Measurements from ENCODE around the gene ME3. TPM values are rescaled to one million over a fixed set of nuclear protein-coding genes. Genes with fewer than 3 reads are reported as not detected.
"Not testable (repeated sequence)": the region's sequence is repeated elsewhere in the genome, so short reads cannot be mapped to it uniquely, and the experiment has no call there.

Gene ME3
- total RNA-seq, 1 donor from 2014 or later: 110 TPM

DNA sequence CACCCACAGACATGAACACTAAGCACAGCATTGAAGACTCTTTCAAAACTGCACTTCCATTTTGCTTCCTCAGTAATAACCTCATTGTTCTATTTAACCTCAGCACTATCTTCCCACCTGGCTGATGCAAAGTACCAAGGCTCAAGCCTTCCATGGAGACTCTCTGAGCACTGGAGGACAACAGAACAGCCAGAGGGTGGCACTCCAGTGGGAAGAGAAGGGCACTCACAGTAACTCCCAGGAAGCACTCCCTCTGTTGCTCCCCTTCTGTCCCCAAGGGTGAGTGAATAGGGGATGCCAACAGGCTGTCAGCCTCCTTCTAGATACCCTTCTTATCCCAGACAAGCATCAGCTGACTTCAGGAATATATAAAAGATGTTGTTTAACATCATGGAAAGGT, 3.5 kb downstream of the ME3 start:
- no peak for DNase-seq (ENCODE audit: low spot score in 2 of 2)

DNA sequence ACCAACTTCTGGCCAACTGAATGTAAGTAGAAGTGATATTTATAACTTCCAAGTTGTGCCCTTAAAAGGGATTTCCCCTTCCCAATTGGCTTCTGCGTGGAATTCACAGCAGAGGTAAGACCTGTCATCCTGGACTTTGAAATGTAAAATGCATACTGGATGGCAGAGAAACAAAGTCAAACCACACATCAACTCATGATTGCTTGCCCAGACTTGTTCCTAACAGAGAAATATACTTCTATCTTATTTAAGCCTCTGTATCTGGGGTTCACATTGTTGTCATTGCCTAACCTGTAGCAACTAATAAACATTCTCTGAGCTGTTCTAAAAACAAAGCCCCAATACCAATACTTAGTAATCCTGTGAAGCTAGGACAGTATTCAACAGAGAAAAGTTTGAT, 6.2 kb downstream of the ME3 start:
- no peak for DNase-seq (ENCODE audit: low spot score in 2 of 2)

More for the DNA sequence above, 3.5 kb downstream of the ME3 start:
- no peak for FAIRE-seq

GRCh38 chr11:86664930-86665329, 7.5 kb downstream of the ME3 start:
- DNase-seq (ENCODE audit: low spot score in 2 of 2) (no peak), FAIRE-seq (no peak)

More for the DNA sequence above, 6.2 kb downstream of the ME3 start:
- no peak for FAIRE-seq

DNA sequence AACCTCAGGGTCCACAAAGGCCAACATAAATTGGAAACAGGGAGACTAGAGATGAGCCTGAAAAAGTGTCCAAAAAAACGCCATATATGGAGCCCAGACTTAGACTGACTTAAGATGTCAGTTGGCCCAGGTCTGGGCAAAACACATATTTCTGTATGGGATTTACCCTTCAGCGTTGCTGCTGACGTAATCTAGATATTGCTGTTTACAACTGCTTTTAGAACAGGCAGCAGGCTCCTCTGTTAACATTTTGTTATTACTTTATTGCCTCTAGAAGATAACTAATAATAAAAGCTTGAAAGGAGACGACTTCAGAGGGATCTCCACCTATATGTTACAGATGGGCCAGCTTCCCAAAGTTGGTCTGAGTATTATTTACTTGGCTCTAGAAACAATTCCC, 8.7 kb downstream of the ME3 start:
- no peak for FAIRE-seq

DNA sequence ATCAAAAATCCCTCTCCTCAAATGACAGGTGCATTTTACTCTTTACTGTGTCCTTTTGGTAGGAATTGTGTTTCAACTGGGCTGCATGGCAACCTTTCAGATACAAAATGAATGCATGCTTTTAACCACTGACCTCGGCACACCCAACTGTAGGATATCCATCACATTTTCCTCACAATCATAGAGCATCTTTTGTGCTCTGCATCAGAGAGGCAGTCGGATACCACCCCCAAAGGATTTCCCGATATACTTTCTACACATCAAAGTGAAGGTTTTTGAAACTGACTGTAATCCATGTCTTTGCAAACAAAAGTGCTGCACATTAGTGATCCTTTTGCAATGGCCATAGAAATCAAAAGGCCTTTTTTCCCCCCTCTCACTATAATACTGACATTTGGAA, 9.1 kb downstream of the ME3 start:
- DNase-seq (ENCODE audit: low spot score in 2 of 2) (no peak), FAIRE-seq (no peak)

More for the DNA sequence above, 8.7 kb downstream of the ME3 start:
- no peak for DNase-seq (ENCODE audit: low spot score in 2 of 2)

DNA sequence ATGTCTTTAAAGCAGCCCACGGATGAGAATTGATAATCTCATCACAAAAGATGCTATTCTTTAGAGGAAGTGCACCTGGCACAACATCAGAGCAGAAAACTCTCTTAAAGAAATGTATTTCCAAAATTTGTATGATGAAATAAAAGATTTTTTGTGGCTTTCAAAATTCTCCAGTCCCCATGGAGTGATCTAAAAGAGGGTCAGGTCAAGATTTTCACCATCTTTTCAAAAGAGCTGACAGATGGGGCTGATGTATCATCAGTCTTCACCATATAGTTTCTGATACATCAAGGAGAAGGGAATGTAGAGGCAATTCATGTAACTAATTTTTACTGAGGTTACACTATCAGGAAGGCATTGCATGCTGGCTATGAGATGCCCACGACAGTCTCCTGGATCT, 11.7 kb downstream of the ME3 start:
- DNase-seq (ENCODE audit: low spot score in 2 of 2): no peak
- no peak for FAIRE-seq

DNA sequence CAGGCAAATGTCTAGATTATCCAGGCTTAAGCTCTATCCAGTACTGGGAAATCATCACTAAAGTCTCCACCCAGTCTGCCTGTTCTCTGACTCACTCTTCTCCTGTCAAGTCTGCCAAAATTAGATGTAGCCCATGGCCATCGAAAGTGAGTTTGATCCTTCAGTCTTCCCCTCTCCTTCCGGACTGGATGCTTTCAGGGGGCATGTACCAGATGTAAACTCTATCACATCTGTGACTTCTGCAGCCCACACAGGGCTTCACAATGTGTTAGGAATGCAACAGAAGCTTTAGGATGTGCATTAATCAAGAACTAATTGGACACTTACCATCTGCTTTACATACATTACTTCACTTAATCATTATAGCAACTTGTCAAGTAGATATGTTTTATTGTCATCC, 12.3 kb downstream of the ME3 start:
- no peak for FAIRE-seq
- no peak for DNase-seq (ENCODE audit: low spot score in 2 of 2)

GRCh38 chr11:86658534-86658933, 13.9 kb downstream of the ME3 start:
- no peak for FAIRE-seq
- no peak for DNase-seq (ENCODE audit: low spot score in 2 of 2)

DNA sequence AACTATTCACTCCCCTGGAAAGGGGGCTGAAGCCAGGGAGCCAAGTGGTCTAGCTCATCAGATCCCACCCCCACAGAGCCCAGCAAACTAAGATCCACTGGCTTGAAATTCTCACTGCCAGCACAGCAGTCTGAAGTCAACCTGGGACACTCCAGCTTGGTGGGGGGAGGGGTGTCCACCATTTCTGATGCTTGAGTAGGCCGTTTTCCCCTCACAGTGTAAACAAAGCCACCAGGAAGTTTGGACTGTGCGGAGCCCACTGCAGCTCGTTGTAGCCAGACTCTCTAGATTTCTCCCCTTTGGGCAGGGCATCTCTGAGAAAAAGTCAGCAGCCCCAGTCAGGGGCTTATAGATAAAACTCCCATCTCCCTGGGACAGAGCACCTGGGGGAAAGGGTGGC, 27.2 kb downstream of the ME3 start:
- DNase-seq (ENCODE audit: low spot score in 2 of 2); FAIRE-seq: not testable (repeated sequence)

GRCh38 chr11:86644291-86644690, 28.1 kb downstream of the ME3 start:
- FAIRE-seq: no peak

GRCh38 chr11:86641537-86642261, 30.7 kb downstream of the ME3 start:
- no peak for DNase-seq (ENCODE audit: low spot score in 2 of 2)
- FAIRE-seq: no peak

More at GRCh38 chr11:86644291-86644690, 28.1 kb downstream of the ME3 start:
- no peak for DNase-seq (ENCODE audit: low spot score in 2 of 2)

- no peak for DNase-seq (ENCODE audit: low spot score in 2 of 2)
- FAIRE-seq: no peak
Measured at GRCh38 chr11:86639137-86639536, 33.3 kb downstream of the ME3 start.

DNA sequence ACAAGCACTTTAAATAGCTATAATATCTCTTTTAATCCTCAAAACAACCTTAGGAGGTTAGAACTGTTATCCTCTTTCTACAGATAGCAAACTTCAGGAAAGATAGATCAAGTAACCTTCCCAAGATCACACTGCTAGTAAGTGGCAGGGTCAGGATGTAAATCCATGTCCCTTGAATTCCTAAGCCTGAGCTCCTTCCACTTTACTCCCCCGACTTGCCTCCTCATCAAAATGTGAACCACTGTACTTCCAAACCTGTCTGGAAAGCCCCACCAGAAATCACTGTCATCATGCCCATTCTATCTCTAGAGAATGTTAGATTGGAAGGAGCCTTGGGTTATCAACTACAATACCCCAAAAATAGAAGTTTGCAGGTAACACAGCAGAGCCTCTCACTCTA, 33.7 kb downstream of the ME3 start:
- FAIRE-seq (no peak), DNase-seq (ENCODE audit: low spot score in 2 of 2) (no peak)

GRCh38 chr11:86637988-86638387, 34.4 kb downstream of the ME3 start:
- DNase-seq (ENCODE audit: low spot score in 2 of 2) (no peak), FAIRE-seq (no peak)

DNA sequence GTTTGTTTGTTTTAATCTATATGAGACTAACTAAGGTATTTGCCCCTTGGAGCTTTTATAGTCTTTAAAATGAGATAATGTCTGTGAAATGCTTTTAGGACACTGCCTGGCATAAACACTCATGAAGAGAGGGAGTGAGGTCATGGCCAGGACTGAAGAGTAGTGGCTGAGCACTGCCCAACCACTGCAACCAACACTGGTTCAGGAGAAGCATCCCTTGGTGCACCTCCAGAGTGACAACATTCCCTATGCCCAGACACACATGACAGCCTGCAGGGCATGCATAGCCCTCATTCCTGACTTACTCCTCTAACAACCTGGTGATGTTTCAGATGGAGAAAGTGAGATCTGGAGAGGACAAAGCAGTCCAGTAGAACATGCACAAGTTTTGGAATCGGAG, 36.1 kb downstream of the ME3 start:
- DNase-seq (ENCODE audit: low spot score in 2 of 2) (no peak), FAIRE-seq (no peak)

DNA sequence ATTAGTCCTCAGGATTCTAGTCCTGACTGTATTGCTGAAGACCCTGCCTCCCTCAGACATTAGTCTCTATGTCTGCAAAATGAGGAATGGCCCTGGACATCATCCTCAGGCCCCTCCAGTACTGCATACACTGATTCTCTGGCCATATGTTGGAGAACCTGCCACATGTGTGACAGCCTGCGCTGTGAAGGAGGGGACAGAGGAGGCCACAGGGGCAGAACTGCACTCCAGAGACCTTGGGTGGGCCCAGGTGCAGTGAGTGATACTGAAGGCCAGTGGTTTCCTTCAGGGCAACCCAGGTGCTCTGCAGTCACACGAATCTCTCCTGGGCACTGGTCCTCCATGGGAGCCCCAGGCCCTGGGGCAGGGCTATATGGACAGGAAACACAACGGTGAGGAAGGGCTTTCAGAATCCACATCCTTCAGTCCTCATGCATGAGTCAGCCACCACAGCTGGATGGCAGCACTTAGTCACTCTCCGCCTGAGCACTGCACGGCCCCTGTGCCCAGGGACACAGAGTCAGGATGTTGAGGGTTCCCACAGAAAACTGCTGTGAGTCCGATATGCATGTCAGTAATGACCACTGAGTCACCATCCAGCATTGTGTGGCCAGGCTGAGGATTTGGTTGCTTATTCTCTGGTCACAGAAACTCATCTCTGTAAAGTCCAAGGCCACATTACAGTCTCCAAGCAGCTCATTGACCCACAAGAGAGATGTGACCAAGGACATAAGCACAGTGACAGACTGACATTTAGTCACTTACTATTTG, 39.7 kb downstream of the ME3 start:
- no peak for DNase-seq (ENCODE audit: low spot score in 2 of 2)
- no peak for FAIRE-seq

DNA sequence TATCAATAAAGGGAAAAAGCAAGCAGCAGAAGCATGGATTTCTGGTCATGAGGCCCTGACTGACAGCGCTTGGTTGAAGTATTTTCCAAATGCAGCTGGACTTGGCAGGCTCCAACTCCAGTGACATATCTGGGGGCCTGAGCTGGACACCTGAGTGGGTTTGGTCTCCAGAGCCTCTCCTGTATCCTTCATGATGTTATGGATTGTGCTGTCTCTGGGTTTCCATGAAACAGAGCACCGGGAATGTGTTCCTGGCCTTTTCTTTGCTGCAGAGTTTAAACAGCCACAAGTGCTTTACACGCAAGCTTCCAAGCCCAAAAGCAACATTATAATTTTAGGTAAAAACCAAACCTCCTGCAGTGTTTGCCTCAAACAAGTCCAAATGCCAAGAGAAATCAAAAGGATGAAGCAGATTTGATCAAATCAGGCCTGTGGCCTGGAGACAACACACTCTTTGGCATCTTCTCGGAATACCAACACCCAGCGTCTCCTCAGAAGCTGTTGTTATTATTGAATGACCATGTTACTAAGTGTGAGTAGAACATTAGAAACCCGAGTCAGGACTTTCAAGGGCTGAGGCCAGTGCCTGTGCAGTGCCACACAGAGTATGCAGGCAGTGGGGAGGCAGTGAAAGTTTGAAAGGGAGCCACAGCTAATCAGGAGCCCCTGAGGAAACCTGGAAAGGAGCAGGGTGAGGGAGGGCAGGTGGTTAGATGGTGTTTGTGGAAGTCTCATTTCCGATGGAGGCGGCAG, 42.0 kb downstream of the ME3 start:
- DNase-seq (ENCODE audit: low spot score in 2 of 2): no peak

GRCh38 chr11:86629045-86629706, 43.2 kb downstream of the ME3 start:
- no peak for DNase-seq (ENCODE audit: low spot score in 2 of 2)
- FAIRE-seq: no peak

More for the DNA sequence above, 42.0 kb downstream of the ME3 start:
- no peak for FAIRE-seq

DNA sequence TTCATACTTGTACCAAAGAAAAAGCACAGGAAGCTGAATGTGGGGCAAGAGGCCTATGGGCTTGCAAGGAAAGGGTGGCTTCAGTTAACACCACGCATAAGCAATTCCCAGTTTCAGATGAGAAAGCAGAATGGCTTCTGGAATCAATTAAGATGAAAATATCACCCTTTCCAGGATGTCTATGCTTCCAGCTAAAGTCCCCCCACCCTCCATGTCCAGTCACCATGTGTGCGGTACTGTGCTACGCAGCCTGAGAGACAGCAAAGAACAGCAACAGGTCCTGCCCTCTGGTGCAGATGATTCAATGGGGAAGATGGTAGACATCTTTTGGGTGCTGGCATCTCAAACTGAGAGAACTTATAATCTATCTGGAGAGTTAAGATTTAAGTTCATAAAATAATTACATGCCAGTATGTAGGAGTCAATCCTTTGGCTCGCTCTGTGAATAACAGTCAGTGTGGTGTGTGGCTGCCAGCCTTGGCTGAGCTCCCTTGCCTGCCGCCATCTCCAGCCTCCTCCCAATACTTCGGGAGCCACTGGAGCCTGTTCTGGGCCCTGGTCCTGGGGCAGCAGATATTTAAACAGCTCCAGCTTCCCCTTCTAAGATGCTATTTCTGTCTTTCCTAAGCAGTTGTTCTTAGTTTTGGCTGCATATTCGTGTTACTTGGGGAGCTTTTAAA, 44.5 kb downstream of the ME3 start:
- FAIRE-seq (no peak), DNase-seq (ENCODE audit: low spot score in 2 of 2) (no peak)

- FAIRE-seq (no peak), DNase-seq (ENCODE audit: low spot score in 2 of 2) (no peak)
Measured at GRCh38 chr11:86625981-86626380, 46.4 kb downstream of the ME3 start.

Measured in frontal cortex (tissue), 4 donors.